K562 (cell line): ENCODE results near the gene IQGAP3. TPM values are rescaled to one million over a fixed set of nuclear protein-coding genes. Genes with fewer than 3 reads are reported as not detected.

ENCODE experiments used
- ATAC-seq: fragments of 200-7000 bp; cut with Tn5 transposase; 3 replicates; pipeline ENCODE4 v1.9.1; 2020; ENCODE audit warnings: moderate library complexity
- BruUV-seq: library from RNA; stranded (reverse); fragments of 400-500 nt; replicated peaks from 2 replicates; lab custom pipeline; 2021; lab: Mats Ljungman, UMichigan
- CTCF ChIA-PET: fragments of 300-600 bp; formaldehyde crosslinking; extraction: SDS; loops from one replicate; lab custom pipeline; 2021; ENCODE audit warnings: low intra/inter-chr PET ratio; lab: Yijun Ruan, JAX
- POLR2A ChIA-PET: fragments of 300-600, 350-650 bp; sonication (Branson Sonifier 250); formaldehyde crosslinking; extraction: SDS; loops from one replicate; lab custom pipeline; 2021; ENCODE audit warnings: antibody characterized with exemption, inconsistent platforms; lab: Yijun Ruan, JAX
- DNase-seq, 4 experiments: peaks; one replicate each; pipeline versions ENCODE4 v3.0.0 to v3.0.0-alpha.2; 2011 to 2018; ENCODE audit warnings: low spot score in 3 of 4, mixed read lengths in 3 of 4; ENCODE audit errors: extremely low read depth in 1 of 4
- FAIRE-seq: peaks from 2 replicates; lab custom pipeline; 2011; peaks lifted over from hg19 to GRCh38; lab: Jason Lieb, UNC
- H2AFZ ChIP-seq: 2 replicates; pipeline ENCODE4 v1.6.0; 2011; ENCODE audit warnings: low read depth, low read length, control low read depth, inconsistent platforms
- H3K27ac ChIP-seq: fragments of 200-600 bp; 3 replicates; pipeline ENCODE4 v1.8.0; 2011; ENCODE audit warnings: low read depth, mild to moderate bottlenecking, control low read depth, inconsistent platforms, low read length, moderate library complexity, mixed read lengths; ENCODE audit errors: extremely low read depth
- H3K27me3 ChIP-seq, 2 experiments: fragments of 300-600 bp in 1 of 2; 2 replicates in 1 of 2; 3 replicates in 1 of 2; pipeline versions ENCODE4 v1.6.0 to v1.8.0; 2011; ENCODE audit warnings: inconsistent platforms in 2 of 2, low read length in 2 of 2, mild to moderate bottlenecking in 1 of 2, mixed read lengths in 1 of 2, moderate library complexity in 1 of 2; ENCODE audit not compliant: control insufficient read depth in 2 of 2, insufficient read depth in 2 of 2
- H3K36me3 ChIP-seq: fragments of 300-600 bp; 3 replicates; pipeline ENCODE4 v1.8.0; 2011; ENCODE audit warnings: mild to moderate bottlenecking, low read length, inconsistent platforms; ENCODE audit not compliant: control insufficient read depth, insufficient read depth
- H3K4me1 ChIP-seq, 2 experiments: fragments of 200-600 bp in 1 of 2; replicated peaks in 1 of 2; 2 replicates in 1 of 2; 3 replicates in 1 of 2; pipeline versions ENCODE4 v1.5.1 to v1.8.0; 2011; ENCODE audit warnings: inconsistent platforms in 2 of 2, low read length in 2 of 2, mild to moderate bottlenecking in 1 of 2, mixed read lengths in 1 of 2, moderate library complexity in 1 of 2; ENCODE audit not compliant: control insufficient read depth in 2 of 2, insufficient read depth in 2 of 2
- H3K4me2 ChIP-seq: 2 replicates; pipeline ENCODE4 v1.6.1; 2011; ENCODE audit warnings: low read length, control low read depth, inconsistent platforms, mixed read lengths; ENCODE audit not compliant: insufficient read depth
- H3K4me3 ChIP-seq: fragments of 200-600 bp; sonication (generic), shearing (Covaris generic); 2 replicates; pipeline ENCODE4 v1.5.1; 2016; ENCODE audit warnings: control low read depth, inconsistent platforms
- H3K79me2 ChIP-seq: fragments of 200-600 bp; 3 replicates; pipeline ENCODE4 v1.8.0; 2011; ENCODE audit warnings: low read length, inconsistent platforms; ENCODE audit not compliant: control insufficient read depth, insufficient read depth
- H3K9ac ChIP-seq, 2 experiments: 2 replicates each; pipeline versions ENCODE4 v1.6.0 to v1.6.1; 2011; ENCODE audit warnings: low read depth in 2 of 2, low read length in 2 of 2, control low read depth in 1 of 2, inconsistent platforms in 1 of 2, mild to moderate bottlenecking in 1 of 2, mixed read lengths in 1 of 2; ENCODE audit not compliant: insufficient read depth in 1 of 2
- H3K9me1 ChIP-seq: one replicate; pipeline ENCODE4 v1.6.0; 2011; ENCODE audit warnings: inconsistent platforms, mild to moderate bottlenecking, low read length, moderate library complexity; ENCODE audit not compliant: control insufficient read depth, insufficient read depth
- H3K9me3 ChIP-seq: replicated peaks from 2 replicates; pipeline ENCODE4 v1.5.1; 2011; ENCODE audit warnings: low read depth, low read length, inconsistent platforms; ENCODE audit not compliant: control insufficient read depth, insufficient read depth
- H4K20me1 ChIP-seq: replicated peaks from 2 replicates; pipeline ENCODE4 v1.6.1; 2011; ENCODE audit warnings: low read length, inconsistent platforms, mixed read lengths; ENCODE audit not compliant: control insufficient read depth, insufficient read depth
- BRD4 ChIP-seq: fragments of 200-600 bp; sonication (generic); IDR thresholded peaks from 2 replicates; pipeline ENCODE4 v1.6.1; 2017; ENCODE audit warnings: inconsistent platforms
- CTBP1 ChIP-seq: fragments of 450-650 bp; IDR thresholded peaks from 2 replicates; pipeline ENCODE4 v1.6.1; 2016; ENCODE audit warnings: borderline replicate concordance
- LCOR ChIP-seq: sonication (generic); formaldehyde crosslinking; IDR thresholded peaks from 2 replicates; pipeline ENCODE4 v1.8.0; 2022; ENCODE audit warnings: mild to moderate bottlenecking, missing genetic modification reagents
- SMARCA5 ChIP-seq: fragments of 450-650 bp; IDR thresholded peaks from 2 replicates; pipeline ENCODE4 v1.6.1; 2016
- SMARCE1 ChIP-seq: fragments of 450-650 bp; IDR thresholded peaks from 2 replicates; pipeline ENCODE4 v1.7.1; 2016; ENCODE audit warnings: mild to moderate bottlenecking
- STAG1 ChIP-seq: sonication (generic); formaldehyde crosslinking; IDR thresholded peaks from 2 replicates; pipeline ENCODE4 v1.5.0; 2020; ENCODE audit warnings: missing genetic modification reagents, borderline replicate concordance
- TCF7L2 ChIP-seq: fragments of 150-350 bp; IDR thresholded peaks from 2 replicates; pipeline ENCODE4 v1.6.1; 2016; ENCODE audit warnings: low read depth, mild to moderate bottlenecking, low read length, moderate library complexity
- TCFL5 ChIP-seq: fragments of 250-450 bp; sonication (Bioruptor Pico); conservative IDR thresholded peaks from 2 replicates; pipeline ENCODE4 v1.6.1; 2021; ENCODE audit warnings: mild to moderate bottlenecking, moderate library complexity, matching md5 sums
- ZNF133 ChIP-seq: fragments of 250-450 bp; sonication (Bioruptor Pico); IDR thresholded peaks from 2 replicates; pipeline ENCODE4 v1.4.0; 2020; ENCODE audit warnings: mild to moderate bottlenecking
- ZNF274 ChIP-seq: IDR thresholded peaks from 2 replicates; pipeline ENCODE4 v1.6.1; 2011; ENCODE audit warnings: low read depth, mild to moderate bottlenecking, low read length, moderate library complexity, borderline replicate concordance
- ZNF324 ChIP-seq: fragments of 250-450 bp; sonication (Bioruptor Pico); IDR thresholded peaks from 2 replicates; pipeline ENCODE4 v1.4.0; 2020; ENCODE audit warnings: mild to moderate bottlenecking
- WGBS: fragments of 100-300 bp; shearing (Covaris generic); methylation state at CpG from one replicate; pipeline ENCODE4 v1.1.6; 2016; ENCODE audit warnings: low coverage, mixed read lengths; ENCODE audit not compliant: insufficient coverage; ENCODE audit errors: missing lambda C conversion rate; 5-methylcytosine and 5-hydroxymethylcytosine counted together
- in situ Hi-C: fragments of 300-500 bp; cut with MboI; formaldehyde crosslinking; loops from 4 replicates; pipeline ENCODE4 v1.15.0; 2018; ENCODE audit warnings: inconsistent platforms, mixed read lengths
- intact Hi-C: fragments of 100-400 bp; cut with micrococcal nuclease; formaldehyde crosslinking; loops from 2 replicates; pipeline ENCODE4 v1.14.2; 2022
- polyA plus RNA-seq, 8 experiments: library from polyadenylated mRNA; depleted of rRNA in 4 of 8; stranded (reverse) in 5 of 8; unstranded in 3 of 8; fragments of >200 nt; fragmentation: Nextera tagmentation in 2 of 8; fragmentation: Illumina TruSeq in 1 of 8; extraction: Ambion mirVana in 2 of 8; extraction: Trizol in 1 of 8; gene quantifications; 2 replicates each; pipeline versions ENCODE4 v1.2.1 to v1.2.3, GENCODE V29; 2011 to 2014; ENCODE audit warnings: inconsistent platforms in 1 of 8, missing spikeins in 1 of 8
- total RNA-seq, 7 experiments: library from RNA; depleted of rRNA in 6 of 7; stranded (reverse); fragments of >200 nt in 6 of 7; fragmentation: Illumina TruSeq in 2 of 7; extraction: Trizol in 2 of 7; gene quantifications; 2 replicates each; pipeline versions ENCODE4 v1.2.1 to v1.2.3, GENCODE V29; 2011 to 2021; ENCODE audit warnings: low replicate concordance in 1 of 7
- TF ChIP-seq, protein P1 (sequence below): fragments of 450-650 bp; formaldehyde crosslinking; IDR thresholded peaks from 2 replicates; pipeline ENCODE4 v1.4.0; 2022; ENCODE audit warnings: missing genetic modification characterization
- TF ChIP-seq, protein P2 (sequence below): fragments of 450-650 bp; formaldehyde crosslinking; IDR thresholded peaks from 2 replicates; pipeline ENCODE4 v1.4.0; 2020; ENCODE audit warnings: mild to moderate bottlenecking, moderate library complexity
- TF ChIP-seq, protein P3 (sequence below): sonication (generic); formaldehyde crosslinking; IDR thresholded peaks from 2 replicates; pipeline ENCODE4 v1.9.0; 2022; ENCODE audit warnings: mild to moderate bottlenecking, missing genetic modification reagents
- TF ChIP-seq, protein P4 (sequence below): fragments of 450-650 bp; IDR thresholded peaks from 2 replicates; pipeline ENCODE4 v1.6.1; 2018; ENCODE audit not compliant: partially characterized antibody

IQGAP3 gene
- total and polyA plus RNA-seq, 9 of the 15 experiments (the other 6 are each of a cell fraction or from before 2014, with no cell fraction given), result 1.4 to 16.6 (median 11.9) TPM

DNA sequence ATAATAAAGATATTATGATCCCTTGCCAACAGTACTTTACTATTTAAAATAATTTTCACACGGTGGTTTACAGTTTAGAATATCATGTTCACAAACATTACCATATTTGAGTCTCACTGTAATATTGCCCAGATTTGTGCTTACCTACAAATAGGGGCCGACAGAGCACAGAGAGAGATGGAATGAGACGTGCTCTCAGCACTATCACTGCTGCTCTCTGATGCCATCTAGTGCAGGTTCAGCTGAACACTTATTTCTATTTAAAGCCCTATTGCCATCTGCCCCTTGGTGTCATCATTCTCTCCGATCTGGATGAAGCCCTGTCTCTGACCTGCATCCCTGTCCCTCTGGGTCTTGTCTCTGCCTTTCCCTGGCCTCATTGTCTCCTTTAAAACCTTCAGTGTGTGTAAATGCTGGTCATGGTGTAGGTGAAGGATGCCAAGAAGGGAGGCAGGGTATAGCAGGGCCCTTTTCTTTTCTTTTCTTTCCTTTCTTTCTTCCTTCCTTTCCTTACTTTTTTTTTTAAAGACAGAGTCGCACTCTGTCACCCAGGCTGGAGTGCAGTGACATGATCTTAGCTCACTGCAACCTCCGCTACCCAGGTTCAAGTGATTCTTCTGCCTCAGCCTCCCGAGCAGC, 35.8 kb upstream of the IQGAP3 start:
- Histone ChIP-seq H3K4me2 (no peak overlapping the region), H4K20me1 (no peaks in the 10 kb centered on the region), H3K27me3 (no peaks in the 10 kb centered on the region), H3K9me3 (no peaks in the 10 kb centered on the region), H3K36me3 (no peaks in the 10 kb centered on the region), H3K4me1 (peaks cover 0 to 2% of the 10 kb centered on the region in 2 experiments; a peak in 2 of 5 replicates), H3K27ac (no peak overlapping the region), H3K9ac (no peak overlapping the region), H2AFZ (no peak overlapping the region), H3K9me1 (no peaks in the 10 kb centered on the region), H3K4me3 (no peak overlapping the region), H3K79me2 (no peaks in the 10 kb centered on the region)
- WGBS, result 12% methylated on average over 7 of the region's 7 CpGs
- intact Hi-C loops, result loop anchor here (1.0 to 2.0 kb wide), 3 partner anchors 24 to 225 kb away; no protein-coding TSS in a partner anchor
- peak; percentile 98 for ATAC-seq
- in situ Hi-C loops, result no loop called here
- no TSS peak for BruUV-seq
- peak; percentile 98 for FAIRE-seq
- ChIA-PET POLR2A (interaction anchor here (0.6 to 1.2 kb wide), 6 partner anchors 13 to 151 kb away, joined by 3 to 6 read pairs (median 4); partner anchors contain the start of gene NAXE), CTCF (interaction anchor here (0.6 to 3.1 kb wide), 14 partner anchors 20 to 225 kb away, joined by 3 to 77 read pairs (median 5); partner anchors contain the start of gene MEF2D)
- DNase-seq, result peak; percentile 49 to 80 (median 61)
- TF ChIP-seq, protein P1, sequence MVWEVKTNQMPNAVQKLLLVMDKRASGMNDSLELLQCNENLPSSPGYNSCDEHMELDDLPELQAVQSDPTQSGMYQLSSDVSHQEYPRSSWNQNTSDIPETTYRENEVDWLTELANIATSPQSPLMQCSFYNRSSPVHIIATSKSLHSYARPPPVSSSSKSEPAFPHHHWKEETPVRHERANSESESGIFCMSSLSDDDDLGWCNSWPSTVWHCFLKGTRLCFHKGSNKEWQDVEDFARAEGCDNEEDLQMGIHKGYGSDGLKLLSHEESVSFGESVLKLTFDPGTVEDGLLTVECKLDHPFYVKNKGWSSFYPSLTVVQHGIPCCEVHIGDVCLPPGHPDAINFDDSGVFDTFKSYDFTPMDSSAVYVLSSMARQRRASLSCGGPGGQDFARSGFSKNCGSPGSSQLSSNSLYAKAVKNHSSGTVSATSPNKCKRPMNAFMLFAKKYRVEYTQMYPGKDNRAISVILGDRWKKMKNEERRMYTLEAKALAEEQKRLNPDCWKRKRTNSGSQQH (CRISPR knock-in tag), result no peak
- TF ChIP-seq ZNF133 (CRISPR knock-in tag) (no peak), LCOR (CRISPR knock-in tag) (no peak), SMARCE1 (no peak), STAG1 (CRISPR knock-in tag) (peak; percentile 12; the same call in 1 of the 2 replicates), TCFL5 (CRISPR knock-in tag) (no peak), ZNF274 (no peak), TCF7L2 (no peak), ZNF324 (CRISPR knock-in tag) (no peak), BRD4 (no peak), SMARCA5 (no peak), CTBP1 (peak; percentile 77)
- TF ChIP-seq, protein P2, sequence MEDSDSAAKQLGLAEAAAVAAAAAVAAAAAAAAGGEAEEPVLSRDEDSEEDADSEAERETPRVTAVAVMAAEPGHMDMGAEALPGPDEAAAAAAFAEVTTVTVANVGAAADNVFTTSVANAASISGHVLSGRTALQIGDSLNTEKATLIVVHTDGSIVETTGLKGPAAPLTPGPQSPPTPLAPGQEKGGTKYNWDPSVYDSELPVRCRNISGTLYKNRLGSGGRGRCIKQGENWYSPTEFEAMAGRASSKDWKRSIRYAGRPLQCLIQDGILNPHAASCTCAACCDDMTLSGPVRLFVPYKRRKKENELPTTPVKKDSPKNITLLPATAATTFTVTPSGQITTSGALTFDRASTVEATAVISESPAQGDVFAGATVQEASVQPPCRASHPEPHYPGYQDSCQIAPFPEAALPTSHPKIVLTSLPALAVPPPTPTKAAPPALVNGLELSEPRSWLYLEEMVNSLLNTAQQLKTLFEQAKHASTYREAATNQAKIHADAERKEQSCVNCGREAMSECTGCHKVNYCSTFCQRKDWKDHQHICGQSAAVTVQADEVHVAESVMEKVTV, result peak; percentile 69
- TF ChIP-seq, protein P3, sequence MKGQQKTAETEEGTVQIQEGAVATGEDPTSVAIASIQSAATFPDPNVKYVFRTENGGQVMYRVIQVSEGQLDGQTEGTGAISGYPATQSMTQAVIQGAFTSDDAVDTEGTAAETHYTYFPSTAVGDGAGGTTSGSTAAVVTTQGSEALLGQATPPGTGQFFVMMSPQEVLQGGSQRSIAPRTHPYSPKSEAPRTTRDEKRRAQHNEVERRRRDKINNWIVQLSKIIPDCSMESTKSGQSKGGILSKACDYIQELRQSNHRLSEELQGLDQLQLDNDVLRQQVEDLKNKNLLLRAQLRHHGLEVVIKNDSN (CRISPR knock-in tag), result no peak
- TF ChIP-seq, protein P4, sequence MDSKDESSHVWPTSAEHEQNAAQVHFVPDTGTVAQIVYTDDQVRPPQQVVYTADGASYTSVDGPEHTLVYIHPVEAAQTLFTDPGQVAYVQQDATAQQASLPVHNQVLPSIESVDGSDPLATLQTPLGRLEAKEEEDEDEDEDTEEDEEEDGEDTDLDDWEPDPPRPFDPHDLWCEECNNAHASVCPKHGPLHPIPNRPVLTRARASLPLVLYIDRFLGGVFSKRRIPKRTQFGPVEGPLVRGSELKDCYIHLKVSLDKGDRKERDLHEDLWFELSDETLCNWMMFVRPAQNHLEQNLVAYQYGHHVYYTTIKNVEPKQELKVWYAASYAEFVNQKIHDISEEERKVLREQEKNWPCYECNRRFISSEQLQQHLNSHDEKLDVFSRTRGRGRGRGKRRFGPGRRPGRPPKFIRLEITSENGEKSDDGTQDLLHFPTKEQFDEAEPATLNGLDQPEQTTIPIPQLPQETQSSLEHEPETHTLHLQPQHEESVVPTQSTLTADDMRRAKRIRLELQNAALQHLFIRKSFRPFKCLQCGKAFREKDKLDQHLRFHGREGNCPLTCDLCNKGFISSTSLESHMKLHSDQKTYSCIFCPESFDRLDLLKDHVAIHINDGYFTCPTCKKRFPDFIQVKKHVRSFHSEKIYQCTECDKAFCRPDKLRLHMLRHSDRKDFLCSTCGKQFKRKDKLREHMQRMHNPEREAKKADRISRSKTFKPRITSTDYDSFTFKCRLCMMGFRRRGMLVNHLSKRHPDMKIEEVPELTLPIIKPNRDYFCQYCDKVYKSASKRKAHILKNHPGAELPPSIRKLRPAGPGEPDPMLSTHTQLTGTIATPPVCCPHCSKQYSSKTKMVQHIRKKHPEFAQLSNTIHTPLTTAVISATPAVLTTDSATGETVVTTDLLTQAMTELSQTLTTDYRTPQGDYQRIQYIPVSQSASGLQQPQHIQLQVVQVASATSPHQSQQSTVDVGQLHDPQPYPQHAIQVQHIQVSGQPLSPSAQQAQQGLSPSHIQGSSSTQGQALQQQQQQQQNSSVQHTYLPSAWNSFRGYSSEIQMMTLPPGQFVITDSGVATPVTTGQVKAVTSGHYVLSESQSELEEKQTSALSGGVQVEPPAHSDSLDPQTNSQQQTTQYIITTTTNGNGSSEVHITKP, result no peak
